IMR-90 (cell line): ENCODE results near the gene STK10. TPM values are rescaled to one million over a fixed set of nuclear protein-coding genes. Genes with fewer than 3 reads are reported as not detected.

ENCODE experiments used
- ATAC-seq: fragments of 200-7000 bp; cut with Tn5 transposase; 2 replicates; pipeline ENCODE4 v1.9.1; 2020; ENCODE audit warnings: low read depth, mild to moderate bottlenecking, moderate library complexity
- BruUV-seq: library from RNA; stranded (reverse); fragments of 400-500 nt; replicated peaks from 2 replicates; lab custom pipeline; 2021; lab: Mats Ljungman, UMichigan
- CTCF ChIA-PET: fragments of 300-600 bp; formaldehyde crosslinking; extraction: SDS; loops from one replicate; lab custom pipeline; 2021; ENCODE audit warnings: antibody characterized with exemption; lab: Yijun Ruan, JAX
- POLR2A ChIA-PET: fragments of 300-600 bp; sonication (Branson Sonifier 250); formaldehyde crosslinking; loops from one replicate; lab custom pipeline; 2022; ENCODE audit warnings: antibody characterized with exemption; ENCODE audit not compliant: unreplicated experiment; lab: Charles Lee
- DNase-seq: peaks from one replicate; pipeline ENCODE4 v3.0.0; 2013
- H2AFZ ChIP-seq: replicated peaks from 2 replicates; pipeline ENCODE3; 2013; ENCODE audit warnings: low read length, mild to moderate bottlenecking; ENCODE audit not compliant: poor library complexity
- H2AK5ac ChIP-seq: 2 replicates; pipeline ENCODE4 v1.6.1; 2013; ENCODE audit warnings: low read depth, low read length, inconsistent platforms
- H2AK9ac ChIP-seq: replicated peaks from 2 replicates; pipeline ENCODE3; 2013; ENCODE audit warnings: mild to moderate bottlenecking, low read depth, low read length, moderate library complexity; ENCODE audit not compliant: poor library complexity
- H2BK120ac ChIP-seq: 2 replicates; pipeline ENCODE4 v1.6.1; 2013; ENCODE audit warnings: low read depth, low read length, inconsistent platforms
- H2BK15ac ChIP-seq: 3 replicates; pipeline ENCODE4 v1.6.1; 2013; ENCODE audit warnings: low read depth, low read length, inconsistent platforms
- H2BK20ac ChIP-seq: 2 replicates; pipeline ENCODE4 v1.6.1; 2013; ENCODE audit warnings: low read depth, mild to moderate bottlenecking, inconsistent platforms, low read length, moderate library complexity
- H2BK5ac ChIP-seq: 2 replicates; pipeline ENCODE4 v1.6.1; 2013; ENCODE audit warnings: mild to moderate bottlenecking, low read depth, low read length, inconsistent platforms; ENCODE audit not compliant: poor library complexity, severe bottlenecking
- H3K14ac ChIP-seq: replicated peaks from 2 replicates; pipeline ENCODE4 v1.6.1; 2013; ENCODE audit warnings: low read depth, low read length, inconsistent platforms
- H3K18ac ChIP-seq: 2 replicates; pipeline ENCODE4 v1.6.1; 2013; ENCODE audit warnings: low read depth, low read length, control low read depth
- H3K23ac ChIP-seq: 2 replicates; pipeline ENCODE4 v1.6.1; 2013; ENCODE audit warnings: low read depth, low read length, inconsistent platforms
- H3K27ac ChIP-seq: 2 replicates; pipeline ENCODE4 v1.5.1; 2013; ENCODE audit warnings: mild to moderate bottlenecking, control low read depth, low read length; ENCODE audit not compliant: insufficient read depth
- H3K27me3 ChIP-seq: 2 replicates; pipeline ENCODE4 v1.6.1; 2013; ENCODE audit warnings: low read length; ENCODE audit not compliant: control insufficient read depth, insufficient read depth
- H3K36me3 ChIP-seq: 2 replicates; pipeline ENCODE4 v1.6.1; 2013; ENCODE audit warnings: low read length, mixed read lengths; ENCODE audit not compliant: control insufficient read depth, insufficient read depth
- H3K4ac ChIP-seq: 2 replicates; pipeline ENCODE4 v1.6.1; 2013; ENCODE audit warnings: low read depth, low read length, inconsistent platforms
- H3K4me1 ChIP-seq: 2 replicates; pipeline ENCODE4 v1.6.1; 2013; ENCODE audit warnings: low read length, mixed read lengths; ENCODE audit not compliant: control insufficient read depth, insufficient read depth
- H3K4me2 ChIP-seq: 2 replicates; pipeline ENCODE4 v1.6.1; 2013; ENCODE audit warnings: low read depth, mild to moderate bottlenecking, control low read depth, low read length, moderate library complexity
- H3K4me3 ChIP-seq: 2 replicates; pipeline ENCODE4 v1.5.1; 2013; ENCODE audit warnings: low read depth, mild to moderate bottlenecking, control low read depth, low read length, moderate library complexity; ENCODE audit not compliant: insufficient read depth
- H3K56ac ChIP-seq: 2 replicates; pipeline ENCODE4 v1.6.1; 2013; ENCODE audit warnings: low read length, inconsistent platforms; ENCODE audit not compliant: insufficient read depth; ENCODE audit errors: extremely low read depth
- H3K79me1 ChIP-seq, 2 experiments: 2 replicates each; pipeline ENCODE4 v1.6.1; 2013; ENCODE audit warnings: low read length in 2 of 2, inconsistent platforms in 1 of 2, low read depth in 1 of 2
- H3K9ac ChIP-seq: 2 replicates; pipeline ENCODE4 v1.6.1; 2013; ENCODE audit warnings: low read depth, low read length, control low read depth
- H3K9me1 ChIP-seq: 2 replicates; pipeline ENCODE4 v1.6.1; 2013; ENCODE audit warnings: low read length, inconsistent platforms; ENCODE audit not compliant: insufficient read depth
- H3K9me3 ChIP-seq: 2 replicates; pipeline ENCODE4 v1.6.1; 2013; ENCODE audit warnings: low read length; ENCODE audit not compliant: control insufficient read depth, insufficient read depth
- H4K20me1 ChIP-seq: 2 replicates; pipeline ENCODE4 v1.6.1; 2013; ENCODE audit warnings: low read length, inconsistent platforms; ENCODE audit not compliant: insufficient read depth
- H4K5ac ChIP-seq: 2 replicates; pipeline ENCODE4 v1.6.1; 2013; ENCODE audit warnings: mild to moderate bottlenecking, low read depth, low read length, control low read depth
- H4K8ac ChIP-seq, 2 experiments: 2 replicates each; pipeline ENCODE4 v1.6.1; 2013; ENCODE audit warnings: low read depth in 2 of 2, low read length in 2 of 2, control low read depth in 1 of 2, inconsistent platforms in 1 of 2
- H4K91ac ChIP-seq: 2 replicates; pipeline ENCODE4 v1.6.1; 2013; ENCODE audit warnings: low read depth, low read length, inconsistent platforms; ENCODE audit not compliant: insufficient read depth
- MAZ ChIP-seq: IDR thresholded peaks from 2 replicates; pipeline ENCODE4 v1.6.1; 2012; ENCODE audit warnings: low read depth, mild to moderate bottlenecking, low read length, improper control_type of control experiment, moderate library complexity, borderline replicate concordance
- POLR2A ChIP-seq: IDR thresholded peaks from 2 replicates; pipeline ENCODE4 v1.6.1; 2012; ENCODE audit warnings: mild to moderate bottlenecking, low read depth, low read length
- RFX5 ChIP-seq: IDR thresholded peaks from 2 replicates; pipeline ENCODE4 v1.8.0; 2012; ENCODE audit warnings: low read depth, mild to moderate bottlenecking, low read length, moderate library complexity
- SMC3 ChIP-seq: fragments of 150-350 bp; IDR thresholded peaks from 2 replicates; pipeline ENCODE4 v1.6.1; 2016; ENCODE audit warnings: low read depth, mild to moderate bottlenecking, antibody characterized with exemption, low read length, moderate library complexity
- WGBS, 2 experiments: methylation state at CpG; one replicate each; pipeline versions ENCODE4 v1.1.5 to v1.1.7; 2013; ENCODE audit warnings: missing lambda C conversion rate in 2 of 2; ENCODE audit not compliant: insufficient read length in 1 of 2; ENCODE audit errors: extremely low coverage in 2 of 2; 5-methylcytosine and 5-hydroxymethylcytosine counted together
- dilution Hi-C: fragments of 300-500 bp; cut with HindIII; formaldehyde crosslinking; loops from one replicate; pipeline ENCODE4 v1.14.3; 2018; ENCODE audit warnings: low sequenced_read_pairs; ENCODE audit not compliant: unreplicated experiment
- in situ Hi-C: fragments of 300-500 bp; cut with MboI; formaldehyde crosslinking; loops from 3 replicates; pipeline ENCODE4 v1.14.3; 2019; ENCODE audit warnings: low sequenced_read_pairs, inconsistent platforms, mixed read lengths
- intact Hi-C: fragments of 100-400 bp; cut with micrococcal nuclease; formaldehyde crosslinking; loops from 2 replicates; pipeline ENCODE4 v1.10.0; 2022
- polyA plus RNA-seq, 3 experiments: library from polyadenylated mRNA; depleted of rRNA; stranded (reverse); fragments of >200 nt; gene quantifications; 2 replicates each; pipeline ENCODE4 v1.2.3, GENCODE V29; 2012; ENCODE audit warnings: low replicate concordance in 1 of 3
- total RNA-seq: library from RNA; depleted of rRNA; stranded (reverse); fragments of >200 nt; gene quantifications from 2 replicates; pipeline ENCODE4 v1.2.3, GENCODE V29; 2012
- TF ChIP-seq, protein P1 (sequence below): conservative IDR thresholded peaks from 2 replicates; pipeline ENCODE4 v1.5.1; 2012; ENCODE audit warnings: mild to moderate bottlenecking, low read depth, low read length, improper control_type of control experiment

Gene STK10
- total and polyA plus RNA-seq, 2 of the 4 experiments (the other 2 are of a cell fraction) = 15.4 to 18.5 TPM

DNA sequence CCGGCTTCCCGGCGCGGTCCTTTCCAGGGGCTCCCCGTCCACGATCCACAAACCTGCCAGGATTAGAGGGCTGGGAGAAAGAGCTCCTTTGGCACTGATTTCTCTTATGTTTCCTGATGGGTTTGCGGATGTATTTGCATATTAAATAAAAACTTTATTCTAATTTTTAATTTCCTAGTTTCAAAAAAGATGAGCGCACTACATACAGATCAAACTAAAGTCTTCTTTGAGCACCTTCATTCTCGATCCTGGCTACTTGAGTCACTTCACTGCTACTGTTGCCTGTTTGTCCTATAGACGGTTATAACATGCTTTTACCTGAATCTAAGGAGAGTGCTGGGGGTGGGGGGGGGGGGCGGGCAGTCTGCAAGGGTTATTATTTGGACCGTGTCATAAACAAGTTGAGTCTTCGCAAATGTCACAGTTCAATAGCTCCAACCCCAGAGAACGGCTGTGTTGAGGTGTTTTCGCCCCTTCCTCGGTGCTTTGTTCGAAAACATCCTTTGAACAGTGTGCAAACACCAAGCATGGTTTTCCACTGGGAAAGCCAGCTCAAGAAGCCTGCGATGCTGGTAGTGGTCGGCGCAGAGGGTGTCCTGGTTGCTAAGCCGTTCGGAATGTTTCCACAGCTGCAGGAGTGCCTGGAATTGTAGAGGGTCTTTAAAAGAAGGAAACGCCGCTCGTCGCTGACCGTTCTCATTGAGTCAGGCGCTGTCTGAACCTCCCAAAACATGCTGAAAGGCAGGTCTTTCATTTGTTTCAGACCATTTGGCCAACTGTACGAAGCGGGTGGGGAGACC, 1.1 kb upstream of the STK10 start:
- in situ Hi-C loops = loop anchor here (5.0 to 25.0 kb wide), 2 partner anchors 87 to 777 kb away; partner anchors contain the start of gene FGF18
- WGBS, 2 experiments = 39% methylated on average over 7 of the region's 30 CpGs; no CpG with 5 or more reads in 1 of the 2 experiments

More for the DNA sequence above, 1.1 kb upstream of the STK10 start:
- Histone ChIP-seq H3K4ac (peak overlapping the region; percentile 47), H3K36me3 (no peaks in the 10 kb centered on the region), H2AFZ (peak overlapping the region; percentile 99), H2BK120ac (no peak overlapping the region), H2BK15ac (no peak overlapping the region), H2AK5ac (no peak overlapping the region), H3K9ac (no peak overlapping the region), H3K27ac (no peak overlapping the region), H3K4me1 (peaks cover 11% of the 10 kb centered on the region), H3K18ac (no peak overlapping the region), H3K9me1 (peaks cover 6% of the 10 kb centered on the region), H3K9me3 (no peaks in the 10 kb centered on the region), H3K23ac (no peak overlapping the region), H2AK9ac (peak overlapping the region; percentile 81), H3K4me2 (peak overlapping the region; percentile 80; the same call in 1 of the 2 replicates), H3K56ac (peak overlapping the region; percentile 11; the same call in 1 of the 2 replicates), H3K27me3 (no peaks in the 10 kb centered on the region), H4K20me1 (peaks cover 4% of the 10 kb centered on the region), H3K4me3 (peak overlapping the region; percentile 98), H3K14ac (0 out of 2 replicates have a peak overlapping the region, but pooled peaks have one; percentile 0), H3K79me1 (peaks cover 15 to 34% of the 10 kb centered on the region in 2 experiments; a peak in 3 of 4 replicates), H2BK5ac (no peak overlapping the region), H4K91ac (peak overlapping the region; percentile 29; the same call in 1 of the 2 replicates), H2BK20ac (no peak overlapping the region), H4K8ac (peak overlapping the region in 1 of 2 experiments; percentile 17; a peak in 1 of 4 replicates), H4K5ac (no peak overlapping the region; the same call in 1 of the 2 replicates)
- DNase-seq (peak; percentile 38), ATAC-seq (no peak)
- dilution Hi-C loops (no loop called here), intact Hi-C loops (loop anchor here (1.0 to 5.0 kb wide), 6 partner anchors 82 to 772 kb away; partner anchors contain the start of genes FBXW11, FGF18 and UBTD2)
- TF ChIP-seq MAZ = no peak
- TF ChIP-seq, protein P1, sequence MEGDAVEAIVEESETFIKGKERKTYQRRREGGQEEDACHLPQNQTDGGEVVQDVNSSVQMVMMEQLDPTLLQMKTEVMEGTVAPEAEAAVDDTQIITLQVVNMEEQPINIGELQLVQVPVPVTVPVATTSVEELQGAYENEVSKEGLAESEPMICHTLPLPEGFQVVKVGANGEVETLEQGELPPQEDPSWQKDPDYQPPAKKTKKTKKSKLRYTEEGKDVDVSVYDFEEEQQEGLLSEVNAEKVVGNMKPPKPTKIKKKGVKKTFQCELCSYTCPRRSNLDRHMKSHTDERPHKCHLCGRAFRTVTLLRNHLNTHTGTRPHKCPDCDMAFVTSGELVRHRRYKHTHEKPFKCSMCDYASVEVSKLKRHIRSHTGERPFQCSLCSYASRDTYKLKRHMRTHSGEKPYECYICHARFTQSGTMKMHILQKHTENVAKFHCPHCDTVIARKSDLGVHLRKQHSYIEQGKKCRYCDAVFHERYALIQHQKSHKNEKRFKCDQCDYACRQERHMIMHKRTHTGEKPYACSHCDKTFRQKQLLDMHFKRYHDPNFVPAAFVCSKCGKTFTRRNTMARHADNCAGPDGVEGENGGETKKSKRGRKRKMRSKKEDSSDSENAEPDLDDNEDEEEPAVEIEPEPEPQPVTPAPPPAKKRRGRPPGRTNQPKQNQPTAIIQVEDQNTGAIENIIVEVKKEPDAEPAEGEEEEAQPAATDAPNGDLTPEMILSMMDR = no peak
- no peak for TF ChIP-seq SMC3
- no peak for TF ChIP-seq POLR2A
- no peak for TF ChIP-seq RFX5
- no TSS peak for BruUV-seq
- CTCF ChIA-PET = interaction anchor here (0.5 to 1.4 kb wide), 13 partner anchors 9 to 591 kb away, joined by 3 to 7 read pairs (median 3); partner anchors contain the start of gene FBXW11
- POLR2A ChIA-PET = no interaction called here
